K562 (cell line): Measurements from ENCODE around the gene ZMIZ1. TPM values are rescaled to one million over a fixed set of nuclear protein-coding genes. Genes with fewer than 3 reads are reported as not detected.

Source experiments
- ATAC-seq: fragments of 200-7000 bp; cut with Tn5 transposase; 3 replicates; pipeline ENCODE4 v1.9.1; 2020; ENCODE audit warnings: moderate library complexity
- BruUV-seq: library from RNA; stranded (reverse); fragments of 400-500 nt; replicated peaks from 2 replicates; lab custom pipeline; 2021; lab: Mats Ljungman, UMichigan
- CTCF ChIA-PET: fragments of 300-600 bp; formaldehyde crosslinking; extraction: SDS; loops from one replicate; lab custom pipeline; 2021; ENCODE audit warnings: low intra/inter-chr PET ratio; lab: Yijun Ruan, JAX
- POLR2A ChIA-PET: fragments of 300-600, 350-650 bp; sonication (Branson Sonifier 250); formaldehyde crosslinking; extraction: SDS; loops from one replicate; lab custom pipeline; 2021; ENCODE audit warnings: antibody characterized with exemption, inconsistent platforms; lab: Yijun Ruan, JAX
- DNase-seq, 4 experiments: peaks; one replicate each; pipeline versions ENCODE4 v3.0.0 to v3.0.0-alpha.2; 2011 to 2018; ENCODE audit warnings: low spot score in 3 of 4, mixed read lengths in 3 of 4; ENCODE audit errors: extremely low read depth in 1 of 4
- FAIRE-seq: peaks from 2 replicates; lab custom pipeline; 2011; peaks lifted over from hg19 to GRCh38; lab: Jason Lieb, UNC
- H2AFZ ChIP-seq: 2 replicates; pipeline ENCODE4 v1.6.0; 2011; ENCODE audit warnings: low read depth, low read length, control low read depth, inconsistent platforms
- H3K27ac ChIP-seq: fragments of 200-600 bp; 3 replicates; pipeline ENCODE4 v1.8.0; 2011; ENCODE audit warnings: low read depth, mild to moderate bottlenecking, control low read depth, inconsistent platforms, low read length, moderate library complexity, mixed read lengths; ENCODE audit errors: extremely low read depth
- H3K27me3 ChIP-seq, 2 experiments: fragments of 300-600 bp in 1 of 2; 2 replicates in 1 of 2; 3 replicates in 1 of 2; pipeline versions ENCODE4 v1.6.0 to v1.8.0; 2011; ENCODE audit warnings: inconsistent platforms in 2 of 2, low read length in 2 of 2, mild to moderate bottlenecking in 1 of 2, mixed read lengths in 1 of 2, moderate library complexity in 1 of 2; ENCODE audit not compliant: control insufficient read depth in 2 of 2, insufficient read depth in 2 of 2
- H3K36me3 ChIP-seq: fragments of 300-600 bp; 3 replicates; pipeline ENCODE4 v1.8.0; 2011; ENCODE audit warnings: mild to moderate bottlenecking, low read length, inconsistent platforms; ENCODE audit not compliant: control insufficient read depth, insufficient read depth
- H3K4me1 ChIP-seq, 2 experiments: fragments of 200-600 bp in 1 of 2; replicated peaks in 1 of 2; 2 replicates in 1 of 2; 3 replicates in 1 of 2; pipeline versions ENCODE4 v1.5.1 to v1.8.0; 2011; ENCODE audit warnings: inconsistent platforms in 2 of 2, low read length in 2 of 2, mild to moderate bottlenecking in 1 of 2, mixed read lengths in 1 of 2, moderate library complexity in 1 of 2; ENCODE audit not compliant: control insufficient read depth in 2 of 2, insufficient read depth in 2 of 2
- H3K4me2 ChIP-seq: 2 replicates; pipeline ENCODE4 v1.6.1; 2011; ENCODE audit warnings: low read length, control low read depth, inconsistent platforms, mixed read lengths; ENCODE audit not compliant: insufficient read depth
- H3K4me3 ChIP-seq: fragments of 200-600 bp; sonication (generic), shearing (Covaris generic); 2 replicates; pipeline ENCODE4 v1.5.1; 2016; ENCODE audit warnings: control low read depth, inconsistent platforms
- H3K79me2 ChIP-seq: fragments of 200-600 bp; 3 replicates; pipeline ENCODE4 v1.8.0; 2011; ENCODE audit warnings: low read length, inconsistent platforms; ENCODE audit not compliant: control insufficient read depth, insufficient read depth
- H3K9ac ChIP-seq, 2 experiments: 2 replicates each; pipeline versions ENCODE4 v1.6.0 to v1.6.1; 2011; ENCODE audit warnings: low read depth in 2 of 2, low read length in 2 of 2, control low read depth in 1 of 2, inconsistent platforms in 1 of 2, mild to moderate bottlenecking in 1 of 2, mixed read lengths in 1 of 2; ENCODE audit not compliant: insufficient read depth in 1 of 2
- H3K9me1 ChIP-seq: one replicate; pipeline ENCODE4 v1.6.0; 2011; ENCODE audit warnings: inconsistent platforms, mild to moderate bottlenecking, low read length, moderate library complexity; ENCODE audit not compliant: control insufficient read depth, insufficient read depth
- H3K9me3 ChIP-seq: replicated peaks from 2 replicates; pipeline ENCODE4 v1.5.1; 2011; ENCODE audit warnings: low read depth, low read length, inconsistent platforms; ENCODE audit not compliant: control insufficient read depth, insufficient read depth
- H4K20me1 ChIP-seq: replicated peaks from 2 replicates; pipeline ENCODE4 v1.6.1; 2011; ENCODE audit warnings: low read length, inconsistent platforms, mixed read lengths; ENCODE audit not compliant: control insufficient read depth, insufficient read depth
- ADNP ChIP-seq: fragments of 200-800 bp; sonication (Bioruptor generic); IDR thresholded peaks from 2 replicates; pipeline ENCODE4 v1.6.1; 2016; ENCODE audit warnings: missing genetic modification characterization, missing compliant biosample characterization
- BCOR ChIP-seq: fragments of 450-650 bp; IDR thresholded peaks from 2 replicates; pipeline ENCODE4 v1.6.1; 2016
- FOXJ2 ChIP-seq: fragments of 200-800 bp; sonication (Bioruptor generic); IDR thresholded peaks from 2 replicates; pipeline ENCODE4 v1.6.1; 2016; ENCODE audit warnings: missing genetic modification characterization, missing compliant biosample characterization
- FOXP4 ChIP-seq: sonication (generic); formaldehyde crosslinking; IDR thresholded peaks from 2 replicates; pipeline ENCODE4 v1.8.0; 2022; ENCODE audit warnings: mild to moderate bottlenecking, missing genetic modification reagents, borderline replicate concordance
- KDM1A ChIP-seq, 2 experiments: fragments of 450-650 bp; IDR thresholded peaks; 2 replicates each; pipeline ENCODE4 v1.6.1; 2016; ENCODE audit warnings: mild to moderate bottlenecking in 2 of 2
- NFIC ChIP-seq: fragments of 450-650 bp; IDR thresholded peaks from 2 replicates; pipeline ENCODE4 v1.6.1; 2017; ENCODE audit warnings: mild to moderate bottlenecking, inconsistent platforms
- PHTF2 ChIP-seq: fragments of 250-450 bp; sonication (Bioruptor Pico); IDR thresholded peaks from 2 replicates; pipeline ENCODE4 v1.5.0; 2021; ENCODE audit warnings: mild to moderate bottlenecking
- RBM25 ChIP-seq: fragments of 200-400 bp; formaldehyde crosslinking; IDR thresholded peaks from 2 replicates; pipeline ENCODE4 v1.6.1; 2018; ENCODE audit warnings: low read length, low read depth, moderate library complexity; ENCODE audit not compliant: severe bottlenecking
- RCOR1 ChIP-seq, 2 experiments: IDR thresholded peaks; 2 replicates each; pipeline ENCODE4 v1.6.1; 2012; ENCODE audit warnings: low read depth in 2 of 2, low read length in 2 of 2, borderline replicate concordance in 1 of 2, improper control_type of control experiment in 1 of 2
- RNF2 ChIP-seq: sonication (generic); IDR thresholded peaks from 2 replicates; pipeline ENCODE4 v1.6.1; 2016
- SMAD3 ChIP-seq: fragments of 450-650 bp; formaldehyde crosslinking; conservative IDR thresholded peaks from 2 replicates; pipeline ENCODE4 v1.4.0; 2020; ENCODE audit warnings: mild to moderate bottlenecking
- SMARCA5 ChIP-seq: fragments of 450-650 bp; IDR thresholded peaks from 2 replicates; pipeline ENCODE4 v1.6.1; 2016
- SMARCE1 ChIP-seq: fragments of 450-650 bp; IDR thresholded peaks from 2 replicates; pipeline ENCODE4 v1.7.1; 2016; ENCODE audit warnings: mild to moderate bottlenecking
- SMC3 ChIP-seq: conservative IDR thresholded peaks from 2 replicates; pipeline ENCODE4 v1.6.1; 2011; ENCODE audit warnings: low read depth, low read length, improper control_type of control experiment; ENCODE audit not compliant: insufficient read depth
- TEAD2 ChIP-seq: fragments of 450-650 bp; IDR thresholded peaks from 2 replicates; pipeline ENCODE4 v1.6.1; 2016; ENCODE audit warnings: missing genetic modification characterization, control low read depth, missing compliant biosample characterization
- TOE1 ChIP-seq, 2 experiments: fragments of 450-650 bp in 1 of 2; sonication (generic) in 1 of 2; formaldehyde crosslinking in 1 of 2; IDR thresholded peaks; 2 replicates each; pipeline versions ENCODE4 v1.7.1 to v1.8.0; 2016 to 2022; ENCODE audit warnings: borderline replicate concordance in 2 of 2, mild to moderate bottlenecking in 2 of 2, antibody characterized with exemption in 1 of 2, inconsistent platforms in 1 of 2, low read depth in 1 of 2, missing genetic modification reagents in 1 of 2, moderate library complexity in 1 of 2
- ZNF232 ChIP-seq: sonication (generic); formaldehyde crosslinking; IDR thresholded peaks from 2 replicates; pipeline ENCODE4 v1.8.0; 2022; ENCODE audit warnings: mild to moderate bottlenecking, missing genetic modification reagents
- ZNF277 ChIP-seq: fragments of 250-450 bp; sonication (Bioruptor Pico); IDR thresholded peaks from 2 replicates; pipeline ENCODE4 v1.8.0; 2022; ENCODE audit warnings: inconsistent platforms, mild to moderate bottlenecking, moderate library complexity, borderline replicate concordance
- WGBS: fragments of 100-300 bp; shearing (Covaris generic); methylation state at CpG from one replicate; pipeline ENCODE4 v1.1.6; 2016; ENCODE audit warnings: low coverage, mixed read lengths; ENCODE audit not compliant: insufficient coverage; ENCODE audit errors: missing lambda C conversion rate; 5-methylcytosine and 5-hydroxymethylcytosine counted together
- in situ Hi-C: fragments of 300-500 bp; cut with MboI; formaldehyde crosslinking; loops from 4 replicates; pipeline ENCODE4 v1.15.0; 2018; ENCODE audit warnings: inconsistent platforms, mixed read lengths
- intact Hi-C: fragments of 100-400 bp; cut with micrococcal nuclease; formaldehyde crosslinking; loops from 2 replicates; pipeline ENCODE4 v1.14.2; 2022
- polyA plus RNA-seq, 8 experiments: library from polyadenylated mRNA; depleted of rRNA in 4 of 8; stranded (reverse) in 5 of 8; unstranded in 3 of 8; fragments of >200 nt; fragmentation: Nextera tagmentation in 2 of 8; fragmentation: Illumina TruSeq in 1 of 8; extraction: Ambion mirVana in 2 of 8; extraction: Trizol in 1 of 8; gene quantifications; 2 replicates each; pipeline versions ENCODE4 v1.2.1 to v1.2.3, GENCODE V29; 2011 to 2014; ENCODE audit warnings: inconsistent platforms in 1 of 8, missing spikeins in 1 of 8
- total RNA-seq, 7 experiments: library from RNA; depleted of rRNA in 6 of 7; stranded (reverse); fragments of >200 nt in 6 of 7; fragmentation: Illumina TruSeq in 2 of 7; extraction: Trizol in 2 of 7; gene quantifications; 2 replicates each; pipeline versions ENCODE4 v1.2.1 to v1.2.3, GENCODE V29; 2011 to 2021; ENCODE audit warnings: low replicate concordance in 1 of 7

ZMIZ1 gene
- total and polyA plus RNA-seq, 9 of the 15 experiments (the other 6 are each of a cell fraction or from before 2014, with no cell fraction given): 1.0 to 37.3 (median 4.3) TPM

DNA sequence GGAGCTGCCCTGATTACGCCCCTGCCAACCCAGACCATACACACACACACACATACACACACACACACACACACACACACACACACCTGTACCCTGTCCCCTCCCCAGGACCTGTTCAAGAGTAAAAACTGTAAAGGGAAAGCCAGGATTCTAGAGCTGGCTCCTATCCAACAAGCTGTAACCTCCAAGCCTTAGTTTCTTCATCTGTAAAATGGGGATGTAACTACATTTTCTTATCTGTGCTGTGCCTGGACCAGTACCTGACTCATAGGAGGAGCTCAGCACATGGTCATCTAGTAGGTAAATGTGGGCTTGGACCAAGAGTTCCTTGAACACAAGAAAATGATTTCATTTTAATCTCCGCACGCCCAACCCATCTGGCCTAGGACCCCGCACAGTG is 128.8 kb downstream of the ZMIZ1 start:
- WGBS: 95% methylated on average over 4 of the region's 4 CpGs
- no peaks in the 10 kb centered on the region for H3K9me3 ChIP-seq
- DNase-seq: no peak
- CTCF ChIA-PET: interaction anchor here (0.6 to 2.3 kb wide), 3 partner anchors 238 to 1150 kb away, joined by 3 to 11 read pairs (median 7); no protein-coding TSS in a partner anchor
- peaks cover 28% of the 10 kb centered on the region for H4K20me1 ChIP-seq
- H3K9me1 ChIP-seq: peaks cover 6% of the 10 kb centered on the region
- in situ Hi-C loops (loop anchor here (5.0 to 25.0 kb wide), 3 partner anchors 110 to 1160 kb away; partner anchors contain the start of genes POLR3A and RPS24), intact Hi-C loops (loop anchor here (5.0 to 10.0 kb wide), 6 partner anchors 115 to 1150 kb away; no protein-coding TSS in a partner anchor)
- no peak for ATAC-seq
- TF ChIP-seq NFIC: peak; percentile 78
- TF ChIP-seq SMARCA5: peak; percentile 42; the same call in 1 of the 2 replicates
- no peak for TF ChIP-seq SMARCE1
- TF ChIP-seq RBM25: peak; percentile 75
- TF ChIP-seq FOXJ2 (tag): no peak
- TF ChIP-seq RCOR1 (IDR thresholded peaks at IDR 0.05; ENCODE audit: borderline replicate concordance in 1 of 2, low read depth in 2 of 2, low read length in 2 of 2): 0 out of 4 replicates have a peak, but pooled peaks of 1 of the 2 experiments have one; percentile 17
- TF ChIP-seq RNF2: no peak
- TF ChIP-seq SMC3: no peak
- TF ChIP-seq ZNF232 (CRISPR knock-in tag): no peak
- TF ChIP-seq SMAD3 (CRISPR knock-in tag): no peak
- no peak for TF ChIP-seq TOE1 (IDR thresholded peaks at IDR 0.05; ENCODE audit: borderline replicate concordance)
- TF ChIP-seq TOE1 (CRISPR knock-in tag; IDR thresholded peaks at IDR 0.05; ENCODE audit: borderline replicate concordance, low read depth): no peak
- TF ChIP-seq KDM1A (IDR thresholded peaks at IDR 0.05): peak; percentile 72 to 79
- TF ChIP-seq PHTF2 (CRISPR knock-in tag): no peak
- peak; percentile 59; the same call in 1 of the 2 replicates for TF ChIP-seq ADNP
- TF ChIP-seq ZNF277 (CRISPR knock-in tag): no peak
- no peak for TF ChIP-seq TEAD2 (tag)
- no peak for TF ChIP-seq FOXP4 (CRISPR knock-in tag)
- peak; percentile 83 for TF ChIP-seq BCOR
- FAIRE-seq: no peak
- H3K79me2 ChIP-seq: no peaks in the 10 kb centered on the region
- BruUV-seq: no TSS peak
- H2AFZ ChIP-seq: no peak overlapping the region
- H3K27me3 ChIP-seq: no peaks in the 10 kb centered on the region
- H3K27ac ChIP-seq: no peak overlapping the region
- POLR2A ChIA-PET: no interaction called here
- H3K9ac ChIP-seq: peak overlapping the region in 1 of 2 experiments; percentile 65; a peak in 1 of 4 replicates
- H3K4me3 ChIP-seq: no peak overlapping the region
- peaks cover 19% of the 10 kb centered on the region; the same call in 2 of the 3 replicates for H3K36me3 ChIP-seq
- peaks cover 9 to 36% of the 10 kb centered on the region in 2 experiments for H3K4me1 ChIP-seq
- no peak overlapping the region for H3K4me2 ChIP-seq
